Middle frontal gyrus (tissue), 1 donor: Measurements from ENCODE around the gene AMPD2.
A peak's percentile ranks its signal among the peaks of the same experiment; 100 is the strongest.

Experiments
- DNase-seq: peaks from one replicate; pipeline ENCODE4 v3.0.0-alpha.2; 2015; ENCODE audit warnings: low spot score; ENCODE audit errors: extremely low spot score

Gene AMPD2

GRCh38 chr1:109630081-109630897 lies 10.7 kb downstream of the AMPD2 start:
- no peak for DNase-seq

GRCh38 chr1:109630898-109631512 lies 11.4 kb downstream of the AMPD2 start:
- no peak for DNase-seq

GRCh38 chr1:109631513-109632505 lies 12.2 kb downstream of the AMPD2 start:
- DNase-seq: no peak

GRCh38 chr1:109632671-109633346 lies 13.2 kb downstream of the AMPD2 start:
- no peak for DNase-seq

- DNase-seq: no peak
Measured at GRCh38 chr1:109634292-109634691, 14.7 kb downstream of the AMPD2 start.

GRCh38 chr1:109634771-109635750 lies 15.4 kb downstream of the AMPD2 start:
- no peak for DNase-seq

- no peak for DNase-seq
Measured at GRCh38 chr1:109635862-109636200, 16.2 kb downstream of the AMPD2 start.

GRCh38 chr1:109636201-109636952 lies 16.7 kb downstream of the AMPD2 start:
- DNase-seq: no peak

- DNase-seq: no peak
Measured at GRCh38 chr1:109637446-109637845, 17.8 kb downstream of the AMPD2 start.

- DNase-seq: no peak
Measured at GRCh38 chr1:109639063-109639840, 19.6 kb downstream of the AMPD2 start.

- DNase-seq: no peak
Measured at GRCh38 chr1:109639841-109640184, 20.2 kb downstream of the AMPD2 start.

- DNase-seq: peak; percentile 69
Measured at GRCh38 chr1:109640285-109640865, 20.7 kb downstream of the AMPD2 start.

GRCh38 chr1:109641078-109641740 lies 21.6 kb downstream of the AMPD2 start:
- no peak for DNase-seq

- no peak for DNase-seq
Measured at GRCh38 chr1:109641861-109642260, 22.2 kb downstream of the AMPD2 start.

GRCh38 chr1:109642626-109643025 lies 23.0 kb downstream of the AMPD2 start:
- DNase-seq: no peak

GRCh38 chr1:109643385-109644230 lies 24.0 kb downstream of the AMPD2 start:
- DNase-seq: no peak

GRCh38 chr1:109644670-109645069 lies 25.0 kb downstream of the AMPD2 start:
- DNase-seq: no peak
